Measurements from ENCODE around the gene COL4A3. TPM values are rescaled to one million over a fixed set of nuclear protein-coding genes. Genes with fewer than 3 reads are reported as not detected.

The COL4A3 gene
- total RNA-seq, 1 donor from 2014 or later, result not detected

DNA sequence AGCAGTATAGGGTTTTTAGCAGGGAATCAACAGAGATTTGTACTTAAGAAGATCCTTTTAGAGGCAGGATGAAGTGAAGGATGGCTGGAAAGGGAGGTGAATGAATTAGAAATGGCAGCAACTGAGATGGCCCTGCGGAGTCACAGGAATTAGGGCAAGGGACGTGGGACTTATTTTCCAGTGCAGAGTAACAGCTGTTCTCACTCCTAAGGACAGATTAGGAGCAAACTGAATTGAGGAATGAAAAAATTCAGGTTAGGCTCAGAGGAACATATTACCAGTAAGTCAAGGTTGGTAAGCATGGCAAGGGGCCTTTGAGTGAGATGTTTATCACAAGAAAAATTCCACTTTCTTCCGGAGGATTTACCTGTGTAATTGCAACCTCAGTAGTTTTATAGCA, 34.4 kb downstream of the COL4A3 start:
- no peaks in the 10 kb centered on the region for H3K36me3 Mint-ChIP-seq (ENCODE audit: low read depth, unreplicated experiment)
- Histone ChIP-seq H3K4me2 (ENCODE audit: low read length) (no peak overlapping the region), H3K79me2 (ENCODE audit: insufficient read depth, low read length) (no peaks in the 10 kb centered on the region), H2AFZ (ENCODE audit: low read depth, low read length) (no peak overlapping the region), H3K27ac (ENCODE audit: low read depth, low read length) (no peak overlapping the region), H3K9ac (ENCODE audit: low read length) (no peak overlapping the region), H3K4me3 (ENCODE audit: insufficient read depth, low read depth, low read length) (no peak overlapping the region), H3K9me3 (ENCODE audit: insufficient read depth, low read depth, low read length) (no peaks in the 10 kb centered on the region), H4K20me1 (ENCODE audit: insufficient read depth, low read length) (no peaks in the 10 kb centered on the region), H3K36me3 (ENCODE audit: insufficient read depth, low read length) (no peaks in the 10 kb centered on the region), H3K4me1 (ENCODE audit: insufficient read depth, low read length) (no peaks in the 10 kb centered on the region), H3K27me3 (ENCODE audit: insufficient read depth, low read length) (no peaks in the 10 kb centered on the region)
- TF ChIP-seq, protein P1, sequence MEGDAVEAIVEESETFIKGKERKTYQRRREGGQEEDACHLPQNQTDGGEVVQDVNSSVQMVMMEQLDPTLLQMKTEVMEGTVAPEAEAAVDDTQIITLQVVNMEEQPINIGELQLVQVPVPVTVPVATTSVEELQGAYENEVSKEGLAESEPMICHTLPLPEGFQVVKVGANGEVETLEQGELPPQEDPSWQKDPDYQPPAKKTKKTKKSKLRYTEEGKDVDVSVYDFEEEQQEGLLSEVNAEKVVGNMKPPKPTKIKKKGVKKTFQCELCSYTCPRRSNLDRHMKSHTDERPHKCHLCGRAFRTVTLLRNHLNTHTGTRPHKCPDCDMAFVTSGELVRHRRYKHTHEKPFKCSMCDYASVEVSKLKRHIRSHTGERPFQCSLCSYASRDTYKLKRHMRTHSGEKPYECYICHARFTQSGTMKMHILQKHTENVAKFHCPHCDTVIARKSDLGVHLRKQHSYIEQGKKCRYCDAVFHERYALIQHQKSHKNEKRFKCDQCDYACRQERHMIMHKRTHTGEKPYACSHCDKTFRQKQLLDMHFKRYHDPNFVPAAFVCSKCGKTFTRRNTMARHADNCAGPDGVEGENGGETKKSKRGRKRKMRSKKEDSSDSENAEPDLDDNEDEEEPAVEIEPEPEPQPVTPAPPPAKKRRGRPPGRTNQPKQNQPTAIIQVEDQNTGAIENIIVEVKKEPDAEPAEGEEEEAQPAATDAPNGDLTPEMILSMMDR (IDR thresholded peaks at IDR 0.05; ENCODE audit: insufficient read depth, low read depth, low read length), result no peak
- TF ChIP-seq EZH2 (IDR thresholded peaks at IDR 0.05; ENCODE audit: insufficient read depth, low read length), result no peak
- no peak for FAIRE-seq
- no peaks in the 10 kb centered on the region for H3K27me3 Mint-ChIP-seq (ENCODE audit: low read depth, unreplicated experiment)
- H3K4me3 Mint-ChIP-seq (ENCODE audit: unreplicated experiment), result no peak overlapping the region
- H3K4me1 Mint-ChIP-seq (ENCODE audit: low read depth, unreplicated experiment), result no peaks in the 10 kb centered on the region
- no peaks in the 10 kb centered on the region for H3K9me3 Mint-ChIP-seq (ENCODE audit: unreplicated experiment)
- DNase-seq (ENCODE audit: low read depth), result no peak
- H3K27ac Mint-ChIP-seq (ENCODE audit: unreplicated experiment), result no peak overlapping the region

GRCh38 chr2:227201771-227202170, 37.3 kb downstream of the COL4A3 start:
- DNase-seq (ENCODE audit: low read depth), result no peak
- Mint-ChIP-seq H3K27me3 (ENCODE audit: low read depth, unreplicated experiment) (no peaks in the 10 kb centered on the region), H3K27ac (ENCODE audit: unreplicated experiment) (no peak overlapping the region), H3K36me3 (ENCODE audit: low read depth, unreplicated experiment) (no peaks in the 10 kb centered on the region), H3K9me3 (ENCODE audit: unreplicated experiment) (no peaks in the 10 kb centered on the region), H3K4me3 (ENCODE audit: unreplicated experiment) (no peak overlapping the region), H3K4me1 (ENCODE audit: low read depth, unreplicated experiment) (no peaks in the 10 kb centered on the region)
- Histone ChIP-seq H3K27ac (ENCODE audit: low read depth, low read length) (no peak overlapping the region), H3K9me3 (ENCODE audit: insufficient read depth, low read depth, low read length) (no peaks in the 10 kb centered on the region), H3K4me1 (ENCODE audit: insufficient read depth, low read length) (no peaks in the 10 kb centered on the region), H3K4me3 (ENCODE audit: insufficient read depth, low read depth, low read length) (no peak overlapping the region), H4K20me1 (ENCODE audit: insufficient read depth, low read length) (no peaks in the 10 kb centered on the region), H3K27me3 (ENCODE audit: insufficient read depth, low read length) (no peaks in the 10 kb centered on the region), H3K9ac (ENCODE audit: low read length) (no peak overlapping the region), H3K79me2 (ENCODE audit: insufficient read depth, low read length) (no peaks in the 10 kb centered on the region), H3K4me2 (ENCODE audit: low read length) (no peak overlapping the region), H3K36me3 (ENCODE audit: insufficient read depth, low read length) (no peaks in the 10 kb centered on the region), H2AFZ (ENCODE audit: low read depth, low read length) (no peak overlapping the region)
- TF ChIP-seq, protein P1 (IDR thresholded peaks at IDR 0.05; ENCODE audit: insufficient read depth, low read depth, low read length), result no peak
- TF ChIP-seq EZH2 (IDR thresholded peaks at IDR 0.05; ENCODE audit: insufficient read depth, low read length), result no peak
- FAIRE-seq, result peak; percentile 13

DNA sequence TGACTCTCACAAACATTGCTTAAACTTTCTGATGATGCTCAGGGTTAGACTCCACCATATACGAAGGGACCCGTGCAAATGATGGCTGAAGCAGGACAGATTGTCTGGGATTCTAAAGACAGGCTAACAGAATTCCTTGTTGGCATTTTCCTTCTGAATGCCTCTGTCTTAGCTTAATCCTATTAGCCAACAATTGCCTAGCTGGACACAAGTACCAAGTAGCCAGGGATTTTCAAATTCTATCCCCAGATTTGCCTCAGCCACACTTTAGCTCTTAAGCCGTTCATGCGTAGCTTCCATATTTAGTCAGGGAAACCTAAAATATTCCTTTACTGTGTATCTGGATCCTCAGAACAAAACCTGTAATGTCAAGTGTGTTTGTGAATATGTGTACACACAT, 40.0 kb downstream of the COL4A3 start:
- Histone ChIP-seq H3K4me2 (ENCODE audit: low read length) (no peak overlapping the region), H3K27ac (ENCODE audit: low read depth, low read length) (no peak overlapping the region), H3K4me3 (ENCODE audit: insufficient read depth, low read depth, low read length) (no peak overlapping the region), H4K20me1 (ENCODE audit: insufficient read depth, low read length) (no peaks in the 10 kb centered on the region), H2AFZ (ENCODE audit: low read depth, low read length) (no peak overlapping the region), H3K36me3 (ENCODE audit: insufficient read depth, low read length) (no peaks in the 10 kb centered on the region), H3K79me2 (ENCODE audit: insufficient read depth, low read length) (no peaks in the 10 kb centered on the region), H3K9ac (ENCODE audit: low read length) (no peak overlapping the region), H3K4me1 (ENCODE audit: insufficient read depth, low read length) (no peaks in the 10 kb centered on the region), H3K9me3 (ENCODE audit: insufficient read depth, low read depth, low read length) (no peaks in the 10 kb centered on the region), H3K27me3 (ENCODE audit: insufficient read depth, low read length) (no peaks in the 10 kb centered on the region)
- H3K9me3 Mint-ChIP-seq (ENCODE audit: unreplicated experiment), result no peaks in the 10 kb centered on the region
- DNase-seq (ENCODE audit: low read depth) (no peak), FAIRE-seq (no peak)
- H3K27ac Mint-ChIP-seq (ENCODE audit: unreplicated experiment), result no peak overlapping the region
- no peak overlapping the region for H3K4me3 Mint-ChIP-seq (ENCODE audit: unreplicated experiment)
- no peak for TF ChIP-seq EZH2 (IDR thresholded peaks at IDR 0.05; ENCODE audit: insufficient read depth, low read length)
- TF ChIP-seq, protein P1 (IDR thresholded peaks at IDR 0.05; ENCODE audit: insufficient read depth, low read depth, low read length), result no peak
- no peaks in the 10 kb centered on the region for H3K4me1 Mint-ChIP-seq (ENCODE audit: low read depth, unreplicated experiment)
- peaks cover 7% of the 10 kb centered on the region for H3K27me3 Mint-ChIP-seq (ENCODE audit: low read depth, unreplicated experiment)
- no peaks in the 10 kb centered on the region for H3K36me3 Mint-ChIP-seq (ENCODE audit: low read depth, unreplicated experiment)
